Ovary (tissue), 3 donors: Measurements from ENCODE around the gene ZNF595.
"Not testable (repeated sequence)": the region's sequence is repeated elsewhere in the genome, so short reads cannot be mapped to it uniquely, and the experiment has no call there.

Experiments
- EP300 ChIP-seq: sonication (generic); formaldehyde crosslinking; IDR thresholded peaks from one replicate; pipeline ENCODE4 v1.6.1; 2017; ENCODE audit warnings: antibody characterized with exemption
- POLR2A ChIP-seq: fragments of 450-650 bp; IDR thresholded peaks from one replicate; pipeline ENCODE4 v1.6.1; 2017; ENCODE audit warnings: antibody characterized with exemption, mild to moderate bottlenecking, moderate library complexity
- TF ChIP-seq, protein P1 (sequence below), 3 donors: fragments of 450-650 bp in 2 of 3; fragments of 200-600 bp in 1 of 3; IDR thresholded peaks; one replicate each; pipeline versions ENCODE4 v1.5.1 to v1.8.0; 2016 to 2022; ENCODE audit warnings: antibody characterized with exemption in 3 of 3, mild to moderate bottlenecking in 1 of 3
- donor health status: DM: no; HTN: no; CAD: no.

DNA sequence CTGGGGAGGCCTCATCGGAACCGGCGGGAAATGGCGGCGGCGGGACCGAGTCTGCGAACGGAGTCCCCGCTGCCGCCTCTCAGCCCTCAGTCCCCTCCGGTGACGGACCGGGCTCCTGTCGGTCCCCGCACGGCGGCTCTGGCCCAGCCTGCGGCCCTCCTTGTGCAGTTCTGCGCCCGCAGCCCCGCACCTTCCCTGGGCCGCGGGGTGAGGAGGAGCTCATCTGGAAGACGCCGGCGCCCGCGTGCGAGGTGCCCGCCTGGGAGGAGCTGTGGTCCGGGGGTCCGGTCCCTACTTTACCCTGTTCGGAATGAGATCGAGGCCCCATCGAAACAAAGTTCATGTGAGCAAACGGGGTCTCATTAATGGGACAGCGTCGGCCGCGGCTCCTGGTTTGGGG lies 400 bp downstream of the ZNF595 start:
- TF ChIP-seq, protein P1, sequence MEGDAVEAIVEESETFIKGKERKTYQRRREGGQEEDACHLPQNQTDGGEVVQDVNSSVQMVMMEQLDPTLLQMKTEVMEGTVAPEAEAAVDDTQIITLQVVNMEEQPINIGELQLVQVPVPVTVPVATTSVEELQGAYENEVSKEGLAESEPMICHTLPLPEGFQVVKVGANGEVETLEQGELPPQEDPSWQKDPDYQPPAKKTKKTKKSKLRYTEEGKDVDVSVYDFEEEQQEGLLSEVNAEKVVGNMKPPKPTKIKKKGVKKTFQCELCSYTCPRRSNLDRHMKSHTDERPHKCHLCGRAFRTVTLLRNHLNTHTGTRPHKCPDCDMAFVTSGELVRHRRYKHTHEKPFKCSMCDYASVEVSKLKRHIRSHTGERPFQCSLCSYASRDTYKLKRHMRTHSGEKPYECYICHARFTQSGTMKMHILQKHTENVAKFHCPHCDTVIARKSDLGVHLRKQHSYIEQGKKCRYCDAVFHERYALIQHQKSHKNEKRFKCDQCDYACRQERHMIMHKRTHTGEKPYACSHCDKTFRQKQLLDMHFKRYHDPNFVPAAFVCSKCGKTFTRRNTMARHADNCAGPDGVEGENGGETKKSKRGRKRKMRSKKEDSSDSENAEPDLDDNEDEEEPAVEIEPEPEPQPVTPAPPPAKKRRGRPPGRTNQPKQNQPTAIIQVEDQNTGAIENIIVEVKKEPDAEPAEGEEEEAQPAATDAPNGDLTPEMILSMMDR (IDR thresholded peaks at IDR 0.05), result not testable (repeated sequence)
- TF ChIP-seq POLR2A, EP300: not testable (repeated sequence)
